HEK293 (cell line): ENCODE results near the gene KPNA6.

Source experiments
- CTCF ChIA-PET: fragments of 350-600 bp; formaldehyde crosslinking; extraction: SDS; loops from one replicate; lab custom pipeline; 2021; ENCODE audit warnings: antibody characterized with exemption; lab: Yijun Ruan, JAX
- POLR2A ChIA-PET: fragments of 300-600 bp; formaldehyde crosslinking; extraction: SDS; loops from one replicate; lab custom pipeline; 2020; ENCODE audit warnings: antibody characterized with exemption, inconsistent platforms; lab: Yijun Ruan, JAX
- H3K27ac ChIP-seq: fragments of 200-500 bp; sonication (Bioruptor generic); 2 replicates; pipeline ENCODE4 v1.5.1; 2014; ENCODE audit warnings: low read depth, low read length, control low read depth, inconsistent platforms; ENCODE audit errors: extremely low read depth
- H3K36me3 ChIP-seq, 2 experiments: fragments of 200-500 bp in 1 of 2; sonication (Bioruptor generic) in 1 of 2; 1 replicate in 1 of 2; 2 replicates in 1 of 2; pipeline ENCODE4 v1.5.1; 2014 to 2017; ENCODE audit warnings: inconsistent platforms in 2 of 2, low read length in 2 of 2; ENCODE audit not compliant: control insufficient read depth in 2 of 2, insufficient read depth in 1 of 2
- H3K4me1 ChIP-seq: fragments of 200-500 bp; sonication (Bioruptor generic); 2 replicates; pipeline ENCODE4 v1.5.1; 2014; ENCODE audit warnings: mild to moderate bottlenecking, low read length, inconsistent platforms; ENCODE audit not compliant: control insufficient read depth, insufficient read depth
- H3K4me3 ChIP-seq: 2 replicates; pipeline ENCODE4 v1.5.1; 2011; ENCODE audit warnings: low read depth, mild to moderate bottlenecking, control low read depth, low read length, moderate library complexity
- H3K9me3 ChIP-seq: fragments of 200-500 bp; sonication (Bioruptor generic); 2 replicates; pipeline ENCODE4 v1.5.1; 2014; ENCODE audit warnings: low read depth, low read length, inconsistent platforms; ENCODE audit not compliant: control insufficient read depth, insufficient read depth
- GLI4 ChIP-seq: fragments of 450-650 bp; formaldehyde crosslinking; IDR thresholded peaks from 2 replicates; pipeline ENCODE4 v1.5.1; 2016; ENCODE audit warnings: missing biosample characterization, missing genetic modification characterization
- HOXA7 ChIP-seq: sonication (generic); formaldehyde crosslinking; IDR thresholded peaks from 2 replicates; pipeline ENCODE4 v1.8.1; 2022; ENCODE audit warnings: missing genetic modification reagents, borderline replicate concordance
- IKZF3 ChIP-seq: fragments of 450-650 bp; IDR thresholded peaks from 2 replicates; pipeline ENCODE4 v1.5.0; 2018; ENCODE audit warnings: missing biosample characterization, mild to moderate bottlenecking, missing genetic modification characterization, moderate library complexity
- INSM2 ChIP-seq: fragments of 450-650 bp; formaldehyde crosslinking; IDR thresholded peaks from 2 replicates; pipeline ENCODE4 v1.5.1; 2016; ENCODE audit warnings: missing biosample characterization, missing genetic modification characterization
- MEIS1 ChIP-seq: sonication (generic); formaldehyde crosslinking; IDR thresholded peaks from 2 replicates; pipeline ENCODE4 v1.8.1; 2022; ENCODE audit warnings: missing genetic modification reagents, mild to moderate bottlenecking, borderline replicate concordance
- SCRT2 ChIP-seq: fragments of 450-650 bp; formaldehyde crosslinking; IDR thresholded peaks from 2 replicates; pipeline ENCODE4 v1.5.1; 2016; ENCODE audit warnings: missing biosample characterization, missing genetic modification characterization
- SP2 ChIP-seq: fragments of 450-650 bp; formaldehyde crosslinking; IDR thresholded peaks from 2 replicates; pipeline ENCODE4 v1.5.1; 2016; ENCODE audit warnings: missing biosample characterization, missing genetic modification characterization
- YY1 ChIP-seq: fragments of 450-650 bp; formaldehyde crosslinking; IDR thresholded peaks from 2 replicates; pipeline ENCODE4 v1.5.1; 2018; ENCODE audit warnings: missing biosample characterization, missing genetic modification characterization
- YY2 ChIP-seq: fragments of 450-650 bp; formaldehyde crosslinking; IDR thresholded peaks from 2 replicates; pipeline ENCODE4 v1.5.1; 2016; ENCODE audit warnings: missing biosample characterization, missing genetic modification characterization
- ZBTB44 ChIP-seq: fragments of 450-650 bp; IDR thresholded peaks from 2 replicates; pipeline ENCODE4 v1.5.1; 2018; ENCODE audit warnings: missing biosample characterization, mild to moderate bottlenecking, missing genetic modification characterization
- ZNF132 ChIP-seq: fragments of 450-650 bp; formaldehyde crosslinking; IDR thresholded peaks from 2 replicates; pipeline ENCODE4 v1.5.1; 2017; ENCODE audit warnings: missing biosample characterization, missing genetic modification characterization, borderline replicate concordance
- ZNF155 ChIP-seq: fragments of 450-650 bp; formaldehyde crosslinking; IDR thresholded peaks from 2 replicates; pipeline ENCODE4 v1.5.1; 2016; ENCODE audit warnings: missing biosample characterization, missing genetic modification characterization
- ZNF324 ChIP-seq: fragments of 450-650 bp; formaldehyde crosslinking; IDR thresholded peaks from 2 replicates; pipeline ENCODE4 v1.5.1; 2016; ENCODE audit warnings: missing biosample characterization, missing genetic modification characterization
- ZNF350 ChIP-seq: fragments of 450-650 bp; formaldehyde crosslinking; IDR thresholded peaks from 2 replicates; pipeline ENCODE4 v1.5.0; 2017; ENCODE audit warnings: missing biosample characterization, mild to moderate bottlenecking, missing genetic modification characterization
- ZNF423 ChIP-seq: fragments of 450-650 bp; formaldehyde crosslinking; IDR thresholded peaks from 2 replicates; pipeline ENCODE4 v1.5.1; 2016; ENCODE audit warnings: missing biosample characterization, missing genetic modification characterization
- ZNF555 ChIP-seq: fragments of 450-650 bp; formaldehyde crosslinking; conservative IDR thresholded peaks from 2 replicates; pipeline ENCODE4 v1.5.1; 2017; ENCODE audit warnings: missing biosample characterization, mild to moderate bottlenecking, missing genetic modification characterization, inconsistent platforms
- ZNF558 ChIP-seq: fragments of 450-650 bp; formaldehyde crosslinking; IDR thresholded peaks from 2 replicates; pipeline ENCODE4 v1.5.1; 2016; ENCODE audit warnings: missing biosample characterization, missing genetic modification characterization
- ZNF600 ChIP-seq: fragments of 450-650 bp; formaldehyde crosslinking; IDR thresholded peaks from 2 replicates; pipeline ENCODE4 v1.5.1; 2016; ENCODE audit warnings: missing biosample characterization, missing genetic modification characterization
- ZNF830 ChIP-seq: fragments of 450-650 bp; IDR thresholded peaks from 2 replicates; pipeline ENCODE4 v1.5.0; 2018; ENCODE audit warnings: missing biosample characterization, missing genetic modification characterization, low read depth, mild to moderate bottlenecking, moderate library complexity
- ZNF837 ChIP-seq: fragments of 450-650 bp; formaldehyde crosslinking; IDR thresholded peaks from 2 replicates; pipeline ENCODE4 v1.5.1; 2016; ENCODE audit warnings: missing biosample characterization, missing genetic modification characterization
- ZSCAN30 ChIP-seq: fragments of 450-650 bp; IDR thresholded peaks from 2 replicates; pipeline ENCODE4 v1.5.1; 2018; ENCODE audit warnings: missing biosample characterization, mild to moderate bottlenecking, missing genetic modification characterization, moderate library complexity
- TF ChIP-seq, protein P1 (sequence below): fragments of 450-650 bp; formaldehyde crosslinking; IDR thresholded peaks from 2 replicates; pipeline ENCODE4 v1.5.1; 2016; ENCODE audit warnings: missing biosample characterization, missing genetic modification characterization
- TF ChIP-seq, protein P2 (sequence below): fragments of 450-650 bp; formaldehyde crosslinking; conservative IDR thresholded peaks from 2 replicates; pipeline ENCODE4 v1.5.1; 2016; ENCODE audit warnings: low read depth, missing biosample characterization, missing genetic modification characterization
- TF ChIP-seq, protein P3 (sequence below): fragments of 450-650 bp; formaldehyde crosslinking; IDR thresholded peaks from 2 replicates; pipeline ENCODE4 v1.5.1; 2016; ENCODE audit warnings: missing biosample characterization, missing genetic modification characterization

The KPNA6 gene

GRCh38 chr1:32107742-32108661, at the start of gene KPNA6:
KPNA6 (plus strand) TSS chr1:32108056; CDS start chr1:32108131, 75 bp downstream.
- peak within 1 kb of the TSS; percentile 72 for H3K27ac ChIP-seq
- no peaks in the 10 kb centered on the region for H3K9me3 ChIP-seq
- ChIA-PET POLR2A (interaction anchor here (0.5 to 5.0 kb wide), 21 partner anchors 10 to 463 kb away, joined by 3 to 33 read pairs (median 4); partner anchors contain the start of genes CCDC28B, IQCC, KHDRBS1 and PEF1), CTCF (interaction anchor here (0.6 to 2.0 kb wide), 14 partner anchors 10 to 376 kb away, joined by 3 to 12 read pairs (median 3); partner anchors contain the start of gene TMEM39B)
- peaks cover 9% of the 10 kb centered on the region for H3K4me1 ChIP-seq
- H3K36me3 ChIP-seq, result peaks cover 0 to 17% of the 10 kb centered on the region in 2 experiments; a peak in 2 of 3 replicates
- peak within 1 kb of the TSS; percentile 94 for H3K4me3 ChIP-seq
- no peak for TF ChIP-seq SP2 (tag by site-specific recombination)
- no peak for TF ChIP-seq ZNF132 (tag by site-specific recombination)
- no peak for TF ChIP-seq GLI4
- TF ChIP-seq ZBTB44, result no peak
- peak; percentile 88 for TF ChIP-seq YY1 (tag by site-specific recombination)
- no peak for TF ChIP-seq ZNF558 (tag by site-specific recombination)
- TF ChIP-seq, protein P1, sequence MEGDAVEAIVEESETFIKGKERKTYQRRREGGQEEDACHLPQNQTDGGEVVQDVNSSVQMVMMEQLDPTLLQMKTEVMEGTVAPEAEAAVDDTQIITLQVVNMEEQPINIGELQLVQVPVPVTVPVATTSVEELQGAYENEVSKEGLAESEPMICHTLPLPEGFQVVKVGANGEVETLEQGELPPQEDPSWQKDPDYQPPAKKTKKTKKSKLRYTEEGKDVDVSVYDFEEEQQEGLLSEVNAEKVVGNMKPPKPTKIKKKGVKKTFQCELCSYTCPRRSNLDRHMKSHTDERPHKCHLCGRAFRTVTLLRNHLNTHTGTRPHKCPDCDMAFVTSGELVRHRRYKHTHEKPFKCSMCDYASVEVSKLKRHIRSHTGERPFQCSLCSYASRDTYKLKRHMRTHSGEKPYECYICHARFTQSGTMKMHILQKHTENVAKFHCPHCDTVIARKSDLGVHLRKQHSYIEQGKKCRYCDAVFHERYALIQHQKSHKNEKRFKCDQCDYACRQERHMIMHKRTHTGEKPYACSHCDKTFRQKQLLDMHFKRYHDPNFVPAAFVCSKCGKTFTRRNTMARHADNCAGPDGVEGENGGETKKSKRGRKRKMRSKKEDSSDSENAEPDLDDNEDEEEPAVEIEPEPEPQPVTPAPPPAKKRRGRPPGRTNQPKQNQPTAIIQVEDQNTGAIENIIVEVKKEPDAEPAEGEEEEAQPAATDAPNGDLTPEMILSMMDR, result no peak
- no peak for TF ChIP-seq MEIS1
- TF ChIP-seq YY2 (tag by site-specific recombination), result peak; percentile 77
- 0 out of 2 replicates have a peak, but pooled peaks have one; percentile 32 for TF ChIP-seq INSM2 (tag by site-specific recombination)
- no peak for TF ChIP-seq ZNF830
- no peak for TF ChIP-seq HOXA7 (CRISPR knock-in tag)
- no peak for TF ChIP-seq ZNF350
- TF ChIP-seq ZNF600, result 0 out of 2 replicates have a peak, but pooled peaks have one; percentile 42
- no peak for TF ChIP-seq SCRT2 (tag by site-specific recombination)
- TF ChIP-seq, protein P2, sequence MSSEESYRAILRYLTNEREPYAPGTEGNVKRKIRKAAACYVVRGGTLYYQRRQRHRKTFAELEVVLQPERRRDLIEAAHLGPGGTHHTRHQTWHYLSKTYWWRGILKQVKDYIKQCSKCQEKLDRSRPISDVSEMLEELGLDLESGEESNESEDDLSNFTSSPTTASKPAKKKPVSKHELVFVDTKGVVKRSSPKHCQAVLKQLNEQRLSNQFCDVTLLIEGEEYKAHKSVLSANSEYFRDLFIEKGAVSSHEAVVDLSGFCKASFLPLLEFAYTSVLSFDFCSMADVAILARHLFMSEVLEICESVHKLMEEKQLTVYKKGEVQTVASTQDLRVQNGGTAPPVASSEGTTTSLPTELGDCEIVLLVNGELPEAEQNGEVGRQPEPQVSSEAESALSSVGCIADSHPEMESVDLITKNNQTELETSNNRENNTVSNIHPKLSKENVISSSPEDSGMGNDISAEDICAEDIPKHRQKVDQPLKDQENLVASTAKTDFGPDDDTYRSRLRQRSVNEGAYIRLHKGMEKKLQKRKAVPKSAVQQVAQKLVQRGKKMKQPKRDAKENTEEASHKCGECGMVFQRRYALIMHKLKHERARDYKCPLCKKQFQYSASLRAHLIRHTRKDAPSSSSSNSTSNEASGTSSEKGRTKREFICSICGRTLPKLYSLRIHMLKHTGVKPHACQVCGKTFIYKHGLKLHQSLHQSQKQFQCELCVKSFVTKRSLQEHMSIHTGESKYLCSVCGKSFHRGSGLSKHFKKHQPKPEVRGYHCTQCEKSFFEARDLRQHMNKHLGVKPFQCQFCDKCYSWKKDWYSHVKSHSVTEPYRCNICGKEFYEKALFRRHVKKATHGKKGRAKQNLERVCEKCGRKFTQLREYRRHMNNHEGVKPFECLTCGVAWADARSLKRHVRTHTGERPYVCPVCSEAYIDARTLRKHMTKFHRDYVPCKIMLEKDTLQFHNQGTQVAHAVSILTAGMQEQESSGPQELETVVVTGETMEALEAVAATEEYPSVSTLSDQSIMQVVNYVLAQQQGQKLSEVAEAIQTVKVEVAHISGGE (tag by site-specific recombination), result no peak
- no peak for TF ChIP-seq ZNF155 (tag by site-specific recombination)
- TF ChIP-seq ZNF423 (tag by site-specific recombination), result no peak
- TF ChIP-seq ZNF324 (tag by site-specific recombination), result 0 out of 2 replicates have a peak, but pooled peaks have one; percentile 51
- no peak for TF ChIP-seq ZNF837 (tag by site-specific recombination)
- TF ChIP-seq ZNF555, result no peak
- TF ChIP-seq ZSCAN30 (tag by site-specific recombination), result no peak
- TF ChIP-seq, protein P3, sequence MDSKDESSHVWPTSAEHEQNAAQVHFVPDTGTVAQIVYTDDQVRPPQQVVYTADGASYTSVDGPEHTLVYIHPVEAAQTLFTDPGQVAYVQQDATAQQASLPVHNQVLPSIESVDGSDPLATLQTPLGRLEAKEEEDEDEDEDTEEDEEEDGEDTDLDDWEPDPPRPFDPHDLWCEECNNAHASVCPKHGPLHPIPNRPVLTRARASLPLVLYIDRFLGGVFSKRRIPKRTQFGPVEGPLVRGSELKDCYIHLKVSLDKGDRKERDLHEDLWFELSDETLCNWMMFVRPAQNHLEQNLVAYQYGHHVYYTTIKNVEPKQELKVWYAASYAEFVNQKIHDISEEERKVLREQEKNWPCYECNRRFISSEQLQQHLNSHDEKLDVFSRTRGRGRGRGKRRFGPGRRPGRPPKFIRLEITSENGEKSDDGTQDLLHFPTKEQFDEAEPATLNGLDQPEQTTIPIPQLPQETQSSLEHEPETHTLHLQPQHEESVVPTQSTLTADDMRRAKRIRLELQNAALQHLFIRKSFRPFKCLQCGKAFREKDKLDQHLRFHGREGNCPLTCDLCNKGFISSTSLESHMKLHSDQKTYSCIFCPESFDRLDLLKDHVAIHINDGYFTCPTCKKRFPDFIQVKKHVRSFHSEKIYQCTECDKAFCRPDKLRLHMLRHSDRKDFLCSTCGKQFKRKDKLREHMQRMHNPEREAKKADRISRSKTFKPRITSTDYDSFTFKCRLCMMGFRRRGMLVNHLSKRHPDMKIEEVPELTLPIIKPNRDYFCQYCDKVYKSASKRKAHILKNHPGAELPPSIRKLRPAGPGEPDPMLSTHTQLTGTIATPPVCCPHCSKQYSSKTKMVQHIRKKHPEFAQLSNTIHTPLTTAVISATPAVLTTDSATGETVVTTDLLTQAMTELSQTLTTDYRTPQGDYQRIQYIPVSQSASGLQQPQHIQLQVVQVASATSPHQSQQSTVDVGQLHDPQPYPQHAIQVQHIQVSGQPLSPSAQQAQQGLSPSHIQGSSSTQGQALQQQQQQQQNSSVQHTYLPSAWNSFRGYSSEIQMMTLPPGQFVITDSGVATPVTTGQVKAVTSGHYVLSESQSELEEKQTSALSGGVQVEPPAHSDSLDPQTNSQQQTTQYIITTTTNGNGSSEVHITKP (tag by site-specific recombination), result peak; percentile 97
- TF ChIP-seq IKZF3, result peak; percentile 55; the same call in 1 of the 2 replicates
